B cell (primary cell): ENCODE measurements around the gene KLHL13. TPM values are rescaled to one million over a fixed set of nuclear protein-coding genes. Genes with fewer than 3 reads are reported as not detected.

Experiments used
- ATAC-seq: fragments of 200-7000 bp; cut with Tn5 transposase; one replicate; pipeline ENCODE4 v1.10.0; 2021; ENCODE audit warnings: low read depth, mild to moderate bottlenecking, moderate number of reproducible peaks, moderate library complexity
- CTCF ChIA-PET: fragments of 350-600 bp; sonication (Branson Sonifier 250); formaldehyde crosslinking; loops from one replicate; lab custom pipeline; 2021; ENCODE audit warnings: antibody characterized with exemption, inconsistent platforms; lab: Charles Lee
- POLR2A ChIA-PET: fragments of 350-600 bp; sonication (Branson Sonifier 250); formaldehyde crosslinking; loops from one replicate; lab custom pipeline; 2021; ENCODE audit warnings: antibody characterized with exemption; lab: Charles Lee
- DNase-seq: peaks from one replicate; pipeline ENCODE4 v3.0.0; 2013
- H2AFZ ChIP-seq: 2 replicates; pipeline ENCODE4 v1.6.1; 2012; ENCODE audit warnings: mild to moderate bottlenecking, low read depth, low read length; ENCODE audit not compliant: insufficient read depth, poor library complexity, severe bottlenecking
- H3K27ac ChIP-seq, 2 donors: 1 replicate in 1 of 2; 2 replicates in 1 of 2; pipeline ENCODE4 v1.5.1; 2012 to 2013; ENCODE audit warnings: low read length in 2 of 2, mild to moderate bottlenecking in 2 of 2, moderate library complexity in 1 of 2
- H3K27me3 ChIP-seq, 4 experiments: fragments of 200-600 bp in 1 of 4; sonication (generic) in 1 of 4; replicated peaks in 1 of 4; 1 replicate in 2 of 4; 2 replicates in 2 of 4; pipeline versions ENCODE4 v1.6.1 to v1.7.0; 2013 to 2016; ENCODE audit warnings: low read length in 3 of 4, mild to moderate bottlenecking in 2 of 4, mixed read lengths in 1 of 4, moderate library complexity in 1 of 4; ENCODE audit not compliant: insufficient read depth in 4 of 4, control insufficient read depth in 3 of 4; ENCODE audit errors: control extremely low read depth in 1 of 4
- H3K36me3 ChIP-seq, 2 experiments: replicated peaks in 1 of 2; 1 replicate in 1 of 2; 2 replicates in 1 of 2; pipeline versions ENCODE4 v1.6.1 to v1.7.1; 2013; ENCODE audit warnings: low read length in 1 of 2; ENCODE audit not compliant: insufficient read depth in 2 of 2, control insufficient read depth in 1 of 2; ENCODE audit errors: control extremely low read depth in 1 of 2, extremely low read depth in 1 of 2
- H3K4me1 ChIP-seq, 2 donors: fragments of 200-600 bp in 1 of 2; sonication (generic) in 1 of 2; 1 replicate in 1 of 2; 2 replicates in 1 of 2; pipeline versions ENCODE4 v1.5.1 to v1.6.1; 2013 to 2017; ENCODE audit warnings: low read length in 2 of 2; ENCODE audit not compliant: control insufficient read depth in 2 of 2, insufficient read depth in 2 of 2
- H3K4me2 ChIP-seq: replicated peaks from 2 replicates; pipeline ENCODE3; 2012; ENCODE audit warnings: mild to moderate bottlenecking, low read depth, low read length; ENCODE audit not compliant: poor library complexity, severe bottlenecking
- H3K4me3 ChIP-seq, 5 experiments: fragments of 200-600 bp in 1 of 5; sonication (generic) in 1 of 5; 1 replicate in 3 of 5; 2 replicates in 2 of 5; pipeline versions ENCODE4 v1.5.1 to v1.7.0; 2011 to 2016; ENCODE audit warnings: low read length in 4 of 5, mild to moderate bottlenecking in 4 of 5, low read depth in 2 of 5, control low read depth in 1 of 5, moderate library complexity in 1 of 5; ENCODE audit not compliant: insufficient read depth in 1 of 5; ENCODE audit errors: control extremely low read depth in 1 of 5, extremely low read depth in 1 of 5
- H3K79me2 ChIP-seq: fragments of 200-600 bp; sonication (generic); one replicate; pipeline ENCODE4 v1.6.0; 2016; ENCODE audit warnings: low read length; ENCODE audit not compliant: control insufficient read depth, insufficient read depth
- H3K9ac ChIP-seq: fragments of 200-600 bp; sonication (generic); 2 replicates; pipeline ENCODE4 v1.6.1; 2017; ENCODE audit warnings: mild to moderate bottlenecking, low read length, moderate library complexity
- H3K9me3 ChIP-seq, 3 donors: one replicate each; pipeline versions ENCODE4 v1.6.1 to v1.7.1; 2013; ENCODE audit warnings: low read length in 2 of 3; ENCODE audit not compliant: control insufficient read depth in 2 of 3, insufficient read depth in 1 of 3; ENCODE audit errors: control extremely low read depth in 1 of 3
- H4K20me1 ChIP-seq: 2 replicates; pipeline ENCODE4 v1.6.0; 2012; ENCODE audit warnings: mild to moderate bottlenecking, low read length; ENCODE audit not compliant: insufficient read depth, control insufficient read depth, poor library complexity, severe bottlenecking
- H3K27ac Mint-ChIP-seq: one replicate; pipeline ENCODE4 v1.8.0; 2021; ENCODE audit warnings: mixed read lengths
- H3K27me3 Mint-ChIP-seq: one replicate; pipeline ENCODE4 v1.8.0; 2021; ENCODE audit warnings: mixed read lengths
- H3K4me1 Mint-ChIP-seq: one replicate; pipeline ENCODE4 v1.8.0; 2021; ENCODE audit warnings: mixed read lengths
- H3K4me3 Mint-ChIP-seq: one replicate; pipeline ENCODE4 v1.8.0; 2021; ENCODE audit warnings: mixed read lengths
- H3K9me3 Mint-ChIP-seq: one replicate; pipeline ENCODE4 v1.8.0; 2022; ENCODE audit warnings: mixed read lengths; ENCODE audit not compliant: insufficient read depth
- EZH2 ChIP-seq: IDR thresholded peaks from 2 replicates; pipeline ENCODE4 v1.6.1; 2012; ENCODE audit warnings: borderline replicate concordance, low read depth, mild to moderate bottlenecking, moderate library complexity, low read length; ENCODE audit not compliant: insufficient read depth, poor library complexity, severe bottlenecking
- WGBS: methylation state at CpG from one replicate; pipeline ENCODE4 v1.1.5; 2013; ENCODE audit warnings: missing lambda C conversion rate; ENCODE audit not compliant: insufficient coverage; 5-methylcytosine and 5-hydroxymethylcytosine counted together
- intact Hi-C: fragments of 100-400 bp; cut with micrococcal nuclease; formaldehyde crosslinking; loops from one replicate; pipeline ENCODE4 v1.10.0; 2022
- polyA plus RNA-seq: library from polyadenylated mRNA; depleted of rRNA; stranded (reverse); fragments of >200 nt; gene quantifications from 2 replicates; pipeline ENCODE4 v1.2.3, GENCODE V29; 2012
- total RNA-seq, 2 donors: library from RNA; stranded (reverse); fragments of 120-200 nt in 1 of 2; gene quantifications; 1 replicate in 1 of 2; 2 replicates in 1 of 2; pipeline versions ENCODE4 v1.2.3 to v1.2.4, GENCODE V29; 2013 to 2022
- TF ChIP-seq, protein P1 (sequence below): fragments of 200-600 bp; IDR thresholded peaks from one replicate; pipeline ENCODE4 v1.8.0; 2022; ENCODE audit warnings: antibody characterized with exemption, mild to moderate bottlenecking

Gene KLHL13
- total and polyA plus RNA-seq, 2 donors (not counting 1 experiment from before 2014, with no cell fraction given), result 0.04 TPM; not detected in 1

DNA sequence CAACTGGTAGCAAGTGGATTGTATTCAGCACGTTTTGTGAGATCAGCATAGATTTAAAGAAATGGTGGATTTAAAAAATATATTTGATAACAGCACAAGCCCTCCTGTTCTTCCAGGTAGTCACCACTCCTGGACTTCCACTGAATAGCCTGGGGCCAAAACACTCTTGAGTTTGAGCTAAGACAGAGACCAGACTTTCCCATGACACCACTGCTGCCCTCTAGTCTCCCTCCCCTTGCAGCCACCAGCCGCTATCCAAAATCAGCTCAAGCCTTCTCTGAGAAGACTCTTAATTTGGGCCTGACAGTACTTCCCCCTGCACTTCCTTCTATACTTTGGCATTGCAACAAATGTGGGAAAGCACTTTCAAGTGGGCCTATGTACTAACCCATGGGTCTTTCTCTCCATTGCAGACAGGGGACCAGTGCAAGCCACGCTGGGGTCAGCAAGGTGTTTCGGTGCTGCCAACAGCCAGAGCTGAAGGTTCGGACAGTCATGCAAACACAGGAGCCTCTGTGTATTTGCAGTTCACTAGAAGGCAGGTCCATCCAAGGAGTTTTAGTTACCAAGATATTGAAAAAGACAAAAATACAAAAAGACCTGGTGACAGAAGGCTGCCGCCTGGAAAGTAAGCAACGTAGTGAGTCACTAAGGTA, 40.5 kb upstream of the KLHL13 start:
- CTCF ChIA-PET, result no interaction called here
- DNase-seq, result no peak
- Histone ChIP-seq H3K4me1 (no peaks in the 10 kb centered on the region), H3K4me2 (no peak overlapping the region), H3K27me3 (no peaks in the 10 kb centered on the region), H3K27ac (no peak overlapping the region), H3K9ac (no peak overlapping the region), H3K79me2 (no peaks in the 10 kb centered on the region), H3K36me3 (no peaks in the 10 kb centered on the region), H3K4me3 (no peak overlapping the region), H3K9me3 (no peaks in the 10 kb centered on the region), H2AFZ (no peak overlapping the region), H4K20me1 (no peaks in the 10 kb centered on the region)
- POLR2A ChIA-PET, result no interaction called here
- H3K9me3 Mint-ChIP-seq, result no peaks in the 10 kb centered on the region
- intact Hi-C loops, result no loop called here
- ATAC-seq, result no peak
- H3K4me3 Mint-ChIP-seq, result no peak overlapping the region
- no peak for TF ChIP-seq EZH2
- TF ChIP-seq, protein P1, sequence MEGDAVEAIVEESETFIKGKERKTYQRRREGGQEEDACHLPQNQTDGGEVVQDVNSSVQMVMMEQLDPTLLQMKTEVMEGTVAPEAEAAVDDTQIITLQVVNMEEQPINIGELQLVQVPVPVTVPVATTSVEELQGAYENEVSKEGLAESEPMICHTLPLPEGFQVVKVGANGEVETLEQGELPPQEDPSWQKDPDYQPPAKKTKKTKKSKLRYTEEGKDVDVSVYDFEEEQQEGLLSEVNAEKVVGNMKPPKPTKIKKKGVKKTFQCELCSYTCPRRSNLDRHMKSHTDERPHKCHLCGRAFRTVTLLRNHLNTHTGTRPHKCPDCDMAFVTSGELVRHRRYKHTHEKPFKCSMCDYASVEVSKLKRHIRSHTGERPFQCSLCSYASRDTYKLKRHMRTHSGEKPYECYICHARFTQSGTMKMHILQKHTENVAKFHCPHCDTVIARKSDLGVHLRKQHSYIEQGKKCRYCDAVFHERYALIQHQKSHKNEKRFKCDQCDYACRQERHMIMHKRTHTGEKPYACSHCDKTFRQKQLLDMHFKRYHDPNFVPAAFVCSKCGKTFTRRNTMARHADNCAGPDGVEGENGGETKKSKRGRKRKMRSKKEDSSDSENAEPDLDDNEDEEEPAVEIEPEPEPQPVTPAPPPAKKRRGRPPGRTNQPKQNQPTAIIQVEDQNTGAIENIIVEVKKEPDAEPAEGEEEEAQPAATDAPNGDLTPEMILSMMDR, result no peak
- H3K4me1 Mint-ChIP-seq, result no peaks in the 10 kb centered on the region
- WGBS, result 100% methylated on average over 3 of the region's 7 CpGs
- no peak overlapping the region for H3K27ac Mint-ChIP-seq
- H3K27me3 Mint-ChIP-seq, result no peaks in the 10 kb centered on the region

DNA sequence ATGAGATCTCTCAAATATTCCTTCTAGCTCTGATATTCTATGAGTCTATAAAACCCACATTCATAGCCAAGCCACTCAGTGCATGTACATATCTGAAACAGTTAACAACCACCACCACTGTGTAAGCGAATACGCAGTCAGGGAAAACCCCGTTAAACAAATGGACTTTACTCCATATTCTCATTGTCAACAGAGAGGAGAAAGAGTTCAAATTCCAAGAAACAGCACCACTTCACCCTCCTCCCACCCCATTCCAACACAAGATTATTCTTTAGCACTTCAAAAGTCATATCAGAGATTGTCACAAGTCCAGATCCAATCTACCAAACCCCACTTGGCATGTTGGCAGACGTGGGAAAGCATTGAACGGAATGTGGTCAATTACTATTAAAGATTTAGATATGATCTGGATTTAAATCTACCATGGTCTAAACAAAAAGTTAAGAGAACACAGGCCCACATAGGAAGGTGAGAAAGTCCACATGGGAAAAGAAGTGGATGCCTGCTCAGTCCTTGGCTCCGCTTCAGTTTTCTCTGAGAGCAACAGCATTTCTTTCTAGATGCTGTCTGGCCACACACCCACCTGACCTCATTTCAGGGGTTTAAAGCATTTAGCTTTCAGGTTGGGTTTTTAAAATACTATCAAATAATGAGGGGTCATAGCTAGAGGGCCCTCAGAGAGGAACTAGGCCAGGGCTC, 39.8 kb upstream of the KLHL13 start:
- H3K9me3 ChIP-seq, result no peaks in the 10 kb centered on the region
- H3K4me1 Mint-ChIP-seq, result no peaks in the 10 kb centered on the region
- 100% methylated on average over 3 of the region's 6 CpGs for WGBS
- H3K36me3 ChIP-seq, result no peaks in the 10 kb centered on the region
- no peaks in the 10 kb centered on the region for H3K27me3 Mint-ChIP-seq
- H2AFZ ChIP-seq, result no peak overlapping the region
- no peak for TF ChIP-seq EZH2
- TF ChIP-seq, protein P1, result no peak
- H3K4me2 ChIP-seq, result no peak overlapping the region
- H3K4me3 Mint-ChIP-seq, result no peak overlapping the region
- no peak overlapping the region for H3K4me3 ChIP-seq
- no peak overlapping the region for H3K27ac Mint-ChIP-seq
- ChIA-PET POLR2A (no interaction called here), CTCF (no interaction called here)
- no peaks in the 10 kb centered on the region for H4K20me1 ChIP-seq
- H3K4me1 ChIP-seq, result no peaks in the 10 kb centered on the region
- no peaks in the 10 kb centered on the region for H3K27me3 ChIP-seq
- no peak for ATAC-seq
- intact Hi-C loops, result no loop called here
- no peak overlapping the region for H3K27ac ChIP-seq
- H3K79me2 ChIP-seq, result no peaks in the 10 kb centered on the region
- DNase-seq, result no peak
- no peak overlapping the region for H3K9ac ChIP-seq
- H3K9me3 Mint-ChIP-seq, result no peaks in the 10 kb centered on the region
